ENCODE measurements around the gene C1QTNF1.

GRCh38 chr17:79001190-79002020 is 22.6 kb upstream of the C1QTNF1 start:
- TF ChIP-seq CTCF (IDR thresholded peaks at IDR 0.05), result no peak
- no peak for TF ChIP-seq POLR2A (IDR thresholded peaks at IDR 0.05)

All from Peyer's patch (tissue), 4 donors.